NOMO-1 (cell line): ENCODE measurements around the gene CREB5.
"Not testable (repeated sequence)": the region's sequence is repeated elsewhere in the genome, so short reads cannot be mapped to it uniquely, and the experiment has no call there.

Source experiments
- DNase-seq, 2 experiments: peaks; one replicate each; lab custom pipeline; 2025; ENCODE audit not compliant: unreplicated experiment in 2 of 2; lab: John Stamatoyannopoulos, UW

CREB5 gene

GRCh38 chr7:28411876-28412662 is at the start of gene CREB5:
Gene CREB5, plus strand, starts transcription at chr7:28412518. Its CDS starts 397 bp downstream, at chr7:28412915.
- no peak for DNase-seq

GRCh38 chr7:28362812-28363211 is 49.5 kb upstream of the CREB5 start:
- no peak for DNase-seq

DNA sequence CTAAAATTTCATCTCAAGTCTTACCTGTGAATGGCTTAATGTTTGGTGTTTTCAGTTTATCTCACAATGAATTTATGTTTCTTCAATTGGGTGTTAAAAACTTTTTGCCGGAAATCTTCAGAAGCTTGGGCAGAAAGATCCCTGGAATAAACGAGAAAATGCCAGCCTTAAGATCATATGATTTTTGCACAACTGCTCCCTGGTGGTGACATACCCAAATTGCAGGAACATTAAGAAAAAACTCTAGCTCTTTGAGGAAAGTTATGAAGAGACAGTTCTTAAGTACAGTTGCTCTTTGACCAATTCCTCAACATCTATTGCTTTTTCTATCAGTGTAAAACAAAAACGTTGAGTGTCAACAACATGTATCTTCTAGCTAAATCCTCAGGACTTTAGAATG is 48.2 kb upstream of the CREB5 start:
- DNase-seq, result no peak

DNA sequence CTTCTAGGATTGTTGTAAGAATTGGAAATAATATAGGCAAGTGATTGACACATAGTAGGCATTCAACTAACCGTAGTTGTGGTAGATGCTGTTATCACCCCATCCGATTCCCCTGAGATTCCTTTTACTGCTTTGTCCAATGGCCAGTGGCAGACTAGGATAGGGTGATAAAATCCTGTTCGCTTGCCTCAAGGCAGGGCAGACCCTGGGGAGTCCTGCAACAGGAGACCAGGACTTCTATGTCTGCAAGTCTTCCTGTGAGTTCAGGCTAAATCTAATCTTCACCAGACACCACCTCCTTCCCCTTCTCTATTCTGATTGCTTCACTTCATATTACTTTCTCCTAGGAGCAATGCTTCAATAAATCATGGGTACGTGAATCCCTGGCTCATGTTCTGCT is 42.8 kb upstream of the CREB5 start:
- DNase-seq, result no peak

DNA sequence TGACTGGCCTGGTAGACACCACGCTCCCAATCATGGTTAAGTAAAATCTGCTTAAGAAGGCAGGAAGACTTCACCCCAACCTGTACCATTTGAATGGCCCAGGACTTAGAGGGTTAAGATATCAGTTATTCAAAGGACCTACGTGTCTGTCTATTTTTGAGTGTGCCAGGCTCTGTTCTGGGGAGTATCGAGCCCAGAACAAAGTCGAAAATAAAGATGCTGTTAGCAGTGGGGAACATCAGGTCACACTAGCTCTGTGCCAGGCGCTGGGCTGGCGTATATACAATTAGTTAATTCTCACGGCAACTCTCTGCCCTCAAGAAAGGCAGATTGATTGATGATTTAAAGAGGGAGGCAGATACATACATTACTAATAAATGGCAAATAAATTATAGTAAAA is 40.5 kb upstream of the CREB5 start:
- no peak for DNase-seq

GRCh38 chr7:28373990-28374389 is 38.3 kb upstream of the CREB5 start:
- no peak for DNase-seq

DNA sequence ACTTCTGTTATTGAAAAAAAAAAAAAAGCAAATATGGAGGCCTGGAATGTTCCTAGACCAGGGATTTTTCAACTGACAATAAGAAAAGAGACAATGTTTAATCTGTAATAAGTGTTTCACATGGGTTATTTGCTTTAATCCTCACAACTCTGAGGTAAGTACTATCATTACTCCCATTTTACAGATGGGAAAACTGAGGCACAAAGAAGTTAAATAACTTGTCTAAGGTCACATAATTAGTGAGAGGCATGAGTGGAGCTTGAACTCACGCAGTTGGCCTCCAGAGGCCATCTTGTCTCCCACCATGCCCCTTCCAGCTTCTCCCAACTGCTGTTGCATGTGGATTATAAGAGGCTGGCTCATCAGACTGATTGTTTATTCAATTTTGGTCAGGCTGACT is 36.6 kb upstream of the CREB5 start:
- DNase-seq, result no peak

DNA sequence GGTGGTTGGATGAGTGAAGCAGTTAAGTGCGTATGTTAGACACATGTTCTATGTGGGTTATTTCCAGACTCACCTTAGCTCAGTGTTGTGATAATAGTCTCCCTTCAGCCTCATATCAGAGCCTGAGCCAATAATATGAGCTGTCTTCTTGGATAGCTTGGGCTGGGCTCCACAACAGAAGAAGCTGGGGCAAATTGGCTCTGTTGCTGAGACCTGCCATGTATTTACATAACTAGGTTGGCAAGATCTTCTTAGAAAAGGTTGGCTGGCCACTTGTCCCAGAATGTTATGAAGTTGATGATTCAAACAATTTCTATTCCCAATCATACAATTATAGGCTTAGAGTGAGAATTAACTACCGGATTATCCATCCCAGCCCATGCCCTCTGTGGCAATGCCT is 35.7 kb upstream of the CREB5 start:
- DNase-seq, result no peak

DNA sequence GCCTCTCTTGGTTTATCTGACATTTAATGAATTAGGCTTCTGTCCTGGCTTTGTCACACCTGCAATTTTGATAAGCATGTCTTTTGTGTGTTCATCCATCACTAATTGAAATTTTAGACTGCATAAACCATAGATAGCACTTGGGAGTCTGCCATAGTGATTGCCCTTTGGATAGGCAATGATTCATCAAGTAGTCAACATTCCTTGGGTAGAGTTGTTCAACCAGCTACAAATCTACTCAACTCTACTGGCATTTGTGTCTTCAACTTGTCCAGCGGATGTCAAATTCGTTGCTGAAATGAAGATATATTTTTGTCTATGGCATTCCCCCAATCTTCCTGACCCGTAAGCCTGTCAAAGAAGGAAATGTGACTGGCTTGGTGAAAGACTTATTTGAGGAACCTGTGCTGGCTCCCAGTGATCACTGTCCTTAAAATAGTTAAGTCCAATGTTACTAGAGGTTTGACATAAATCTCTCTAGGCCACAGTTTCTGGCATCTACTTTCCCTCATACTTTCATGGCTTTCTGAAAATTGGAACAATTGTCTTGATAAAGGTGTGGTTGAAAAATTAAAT is 33.7 kb upstream of the CREB5 start:
- no peak for DNase-seq

- no peak for DNase-seq
Observed at GRCh38 chr7:28381466-28381865, 30.9 kb upstream of the CREB5 start.

- no peak for DNase-seq
Observed at GRCh38 chr7:28382144-28382543, 30.2 kb upstream of the CREB5 start.

GRCh38 chr7:28383975-28384374 is 28.3 kb upstream of the CREB5 start:
- DNase-seq, result no peak

DNA sequence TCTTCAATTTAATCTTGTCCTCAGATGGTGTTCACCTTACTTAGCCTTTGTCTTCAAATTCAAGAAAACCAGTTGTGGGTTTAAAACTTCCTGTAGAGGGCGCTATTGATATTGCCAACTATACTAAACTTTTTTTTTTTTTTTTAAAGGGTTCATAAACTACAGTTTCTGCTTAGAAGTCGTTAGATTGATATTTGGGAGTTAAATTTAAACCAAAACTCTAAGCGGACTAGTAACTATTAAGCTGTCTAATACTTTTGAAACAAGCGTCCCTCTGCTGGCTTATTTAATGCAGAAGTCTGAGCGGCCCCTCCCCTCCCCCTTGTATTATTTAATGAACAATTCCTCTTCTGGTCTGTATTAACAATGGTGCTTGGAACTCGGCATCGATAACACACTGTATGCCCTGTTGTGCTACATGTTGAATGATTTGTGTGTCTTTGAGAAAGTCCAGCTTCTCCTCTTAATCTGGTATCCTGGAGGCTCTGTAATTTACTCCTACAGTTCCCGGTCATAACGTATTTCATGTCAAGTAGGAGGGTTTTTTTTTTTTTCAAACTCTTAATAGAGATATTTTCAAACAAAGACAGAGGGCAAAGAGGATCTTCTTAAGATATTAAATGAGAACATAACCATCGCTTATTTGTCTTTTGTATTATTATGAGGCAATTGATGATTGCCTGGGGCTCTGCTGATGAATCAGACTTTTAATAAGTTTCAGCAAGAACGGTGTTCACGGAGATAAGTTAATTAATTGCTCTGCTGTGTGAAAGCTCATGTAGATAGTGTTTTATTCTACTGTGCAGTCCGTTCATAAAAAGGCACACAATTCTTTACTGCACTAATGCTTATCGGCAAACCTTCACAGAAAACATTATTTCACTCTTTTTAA is 22.6 kb upstream of the CREB5 start:
- DNase-seq, result peak; percentile 32 to 59

DNA sequence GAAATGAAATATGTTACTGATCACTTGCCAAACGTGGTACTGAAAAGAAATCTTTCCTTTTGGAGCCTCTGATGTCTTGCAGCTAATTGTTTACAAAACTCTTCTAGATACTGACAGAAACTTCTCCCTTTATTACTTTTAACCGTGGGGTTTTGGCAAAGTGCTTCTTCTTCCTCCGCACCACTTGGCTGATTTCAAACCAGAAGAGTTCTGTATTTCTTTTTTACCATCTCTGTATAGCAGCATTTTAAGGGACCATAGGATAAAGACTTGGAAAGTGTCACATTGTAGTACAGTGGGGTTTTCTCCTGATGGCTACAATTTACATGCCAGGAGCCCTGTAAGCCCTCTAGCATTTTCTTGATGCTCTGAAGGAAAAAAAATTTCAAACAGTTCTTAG is 21.9 kb upstream of the CREB5 start:
- no peak for DNase-seq

- no peak for DNase-seq
Observed at GRCh38 chr7:28392289-28392688, 20.0 kb upstream of the CREB5 start.

DNA sequence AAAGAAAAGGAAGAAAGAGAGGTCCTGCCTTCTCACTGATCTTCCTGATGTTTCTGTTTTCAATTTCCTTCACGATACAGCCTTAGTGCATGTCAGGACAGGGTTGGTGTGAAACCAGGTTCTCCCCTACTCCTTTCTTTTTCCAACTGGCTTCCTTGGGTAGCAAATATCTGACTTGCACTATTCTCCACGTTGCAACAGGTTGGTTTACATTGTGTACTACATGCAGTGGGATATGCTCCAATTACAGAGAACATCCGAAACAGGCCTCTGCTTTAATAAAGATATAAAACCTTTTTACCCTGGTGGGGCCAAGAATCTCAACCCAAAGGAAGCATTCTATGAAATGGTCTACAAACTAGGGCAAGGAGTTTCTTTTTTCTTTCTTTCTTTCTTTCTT is 16.9 kb upstream of the CREB5 start:
- no peak for DNase-seq

DNA sequence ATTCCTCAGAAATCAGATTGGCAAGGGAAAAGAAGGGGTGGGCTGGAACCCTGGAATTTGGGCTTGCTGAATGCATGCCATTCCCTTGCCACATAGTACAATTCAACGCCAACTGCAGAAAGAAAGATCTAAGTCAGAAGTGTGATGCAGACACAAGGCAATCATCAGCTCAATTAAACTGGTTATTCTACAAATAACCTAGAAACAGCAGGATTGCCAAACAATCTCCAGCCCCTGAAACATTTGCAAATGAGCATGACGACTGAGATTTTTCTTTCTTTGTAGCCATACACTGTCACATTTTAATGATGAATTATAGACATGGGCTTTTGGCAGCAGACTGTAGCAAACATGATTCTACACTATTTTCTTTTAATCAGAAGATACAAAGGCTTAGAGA is 16.5 kb upstream of the CREB5 start:
- no peak for DNase-seq

- DNase-seq, result no peak
Observed at GRCh38 chr7:28397141-28397540, 15.2 kb upstream of the CREB5 start.

DNA sequence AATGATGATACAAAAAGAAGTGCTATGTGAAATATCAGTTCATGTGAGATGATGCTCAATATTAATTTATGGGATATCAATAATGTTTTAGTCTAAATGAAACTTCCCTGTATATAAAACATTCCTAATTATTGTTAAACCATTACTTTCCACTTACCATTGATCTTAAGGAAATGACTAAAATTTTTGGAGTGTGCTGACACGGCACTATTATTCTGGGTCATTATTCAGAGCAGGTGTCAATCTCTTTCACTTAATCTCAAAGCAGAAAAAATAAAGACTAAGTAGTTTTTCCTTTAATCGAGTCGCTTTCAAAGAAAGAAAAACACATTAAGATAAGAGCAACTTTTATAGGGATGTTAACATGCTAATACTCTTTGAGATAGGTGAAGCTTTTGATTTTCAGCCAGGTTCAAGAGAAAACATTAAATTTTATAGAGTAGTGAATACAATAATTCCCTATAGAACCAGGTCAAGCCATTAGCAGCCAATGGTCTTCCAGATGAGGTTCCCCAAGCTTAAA is 11.4 kb upstream of the CREB5 start:
- no peak for DNase-seq

- DNase-seq, result not testable (repeated sequence)
Observed at GRCh38 chr7:28401567-28401966, 10.8 kb upstream of the CREB5 start.

GRCh38 chr7:28405662-28406061 is 6.7 kb upstream of the CREB5 start:
- no peak for DNase-seq
